T-helper 2 cell treated with Interferon-gamma antibody and Interleukin-4, amounts not matched to agents 5 μg/mL and 100 μg/mL, for 36 hours (primary cell): ENCODE data around the gene MAPKBP1.

Source experiments
- DNase-seq: peaks from one replicate; pipeline ENCODE4 v3.0.0; 2021; ENCODE audit warnings: low spot score
- H3K27ac Mint-ChIP-seq: one replicate; pipeline ENCODE4 v1.8.0; 2021; ENCODE audit warnings: mild to moderate bottlenecking, mixed read lengths
- H3K27me3 Mint-ChIP-seq: one replicate; pipeline ENCODE4 v1.8.0; 2021; ENCODE audit warnings: low read depth, mixed read lengths
- H3K36me3 Mint-ChIP-seq: one replicate; pipeline ENCODE4 v1.8.0; 2021; ENCODE audit warnings: low read depth, mixed read lengths
- H3K4me1 Mint-ChIP-seq: one replicate; pipeline ENCODE4 v1.8.0; 2021; ENCODE audit warnings: low read depth, mixed read lengths
- H3K4me3 Mint-ChIP-seq: one replicate; pipeline ENCODE4 v1.8.0; 2022; ENCODE audit warnings: mild to moderate bottlenecking, moderate library complexity, mixed read lengths
- H3K9me3 Mint-ChIP-seq: one replicate; pipeline ENCODE4 v1.8.0; 2021; ENCODE audit warnings: mixed read lengths

Gene MAPKBP1

DNA sequence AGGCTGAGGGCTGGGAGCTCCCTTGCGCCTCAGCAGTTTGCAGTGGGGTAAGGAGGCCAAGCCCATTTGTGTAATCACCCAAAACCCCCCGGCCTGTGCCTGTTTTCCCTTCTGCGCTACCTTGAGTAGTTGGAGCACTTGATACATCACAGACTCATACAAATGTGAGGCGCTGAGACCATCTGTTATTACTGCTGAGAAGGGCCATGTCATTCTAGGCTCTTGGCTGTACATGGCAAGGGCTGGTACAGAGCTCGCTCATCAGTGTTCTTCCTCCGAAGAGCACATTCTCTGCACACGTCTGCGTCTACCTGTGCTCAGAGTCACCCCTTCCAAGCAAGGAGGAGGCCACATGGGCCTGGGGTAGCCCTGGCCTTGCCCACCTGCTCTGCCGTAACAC is 73.7 kb downstream of the MAPKBP1 start:
- DNase-seq = no peak
- H3K4me3 Mint-ChIP-seq = no peak overlapping the region
- H3K4me1 Mint-ChIP-seq = peaks cover 1% of the 10 kb centered on the region
- peaks cover 5% of the 10 kb centered on the region for H3K36me3 Mint-ChIP-seq
- H3K27me3 Mint-ChIP-seq = no peaks in the 10 kb centered on the region
- H3K9me3 Mint-ChIP-seq = no peaks in the 10 kb centered on the region
- H3K27ac Mint-ChIP-seq = no peak overlapping the region

DNA sequence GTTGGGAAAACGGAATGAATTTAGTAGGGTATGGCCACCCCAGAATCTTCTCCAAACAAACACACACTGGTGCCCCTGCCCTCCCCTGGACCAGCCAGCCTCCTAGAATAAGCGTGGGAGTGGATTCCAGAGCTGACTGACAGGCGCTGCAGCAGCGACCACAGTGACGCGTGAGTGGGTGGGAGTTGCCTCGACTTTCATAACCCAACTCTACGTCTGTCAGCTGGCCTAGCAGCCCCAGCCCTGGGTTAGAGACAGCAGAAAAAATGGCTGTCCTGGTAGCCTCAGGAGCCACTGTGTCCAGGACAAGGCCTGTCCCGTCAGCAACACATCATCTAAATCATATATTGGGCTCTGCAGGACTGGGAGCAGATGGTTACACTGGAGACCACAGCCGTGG is 74.3 kb downstream of the MAPKBP1 start:
- no peaks in the 10 kb centered on the region for H3K27me3 Mint-ChIP-seq
- H3K9me3 Mint-ChIP-seq = no peaks in the 10 kb centered on the region
- H3K4me1 Mint-ChIP-seq = peaks cover 1% of the 10 kb centered on the region
- H3K4me3 Mint-ChIP-seq = no peak overlapping the region
- H3K27ac Mint-ChIP-seq = no peak overlapping the region
- peaks cover 5% of the 10 kb centered on the region for H3K36me3 Mint-ChIP-seq
- peak; percentile 56 for DNase-seq

DNA sequence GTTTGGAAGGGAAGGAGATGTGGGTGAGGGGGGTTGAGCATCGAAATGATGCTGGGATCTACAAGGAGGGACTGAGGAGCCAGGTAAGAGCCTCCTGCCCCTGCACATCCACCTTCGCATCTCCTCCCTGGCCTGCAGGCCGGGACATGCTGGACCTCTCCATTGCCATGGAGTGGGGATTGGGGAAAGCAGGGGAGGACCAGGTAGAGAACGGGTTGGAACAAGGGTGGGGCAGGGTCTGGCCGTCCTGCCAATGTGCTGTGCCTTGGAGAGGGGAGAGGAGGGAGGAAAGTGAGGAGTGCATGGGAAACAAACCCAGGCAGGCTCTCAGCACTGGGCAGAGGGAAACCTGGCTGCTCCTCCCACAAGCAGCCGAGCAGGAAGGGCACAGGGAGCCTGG is 74.9 kb downstream of the MAPKBP1 start:
- no peak for DNase-seq
- Mint-ChIP-seq H3K27ac (no peak overlapping the region), H3K36me3 (peaks cover 5% of the 10 kb centered on the region), H3K4me3 (no peak overlapping the region), H3K27me3 (no peaks in the 10 kb centered on the region), H3K4me1 (peaks cover 1% of the 10 kb centered on the region), H3K9me3 (no peaks in the 10 kb centered on the region)

DNA sequence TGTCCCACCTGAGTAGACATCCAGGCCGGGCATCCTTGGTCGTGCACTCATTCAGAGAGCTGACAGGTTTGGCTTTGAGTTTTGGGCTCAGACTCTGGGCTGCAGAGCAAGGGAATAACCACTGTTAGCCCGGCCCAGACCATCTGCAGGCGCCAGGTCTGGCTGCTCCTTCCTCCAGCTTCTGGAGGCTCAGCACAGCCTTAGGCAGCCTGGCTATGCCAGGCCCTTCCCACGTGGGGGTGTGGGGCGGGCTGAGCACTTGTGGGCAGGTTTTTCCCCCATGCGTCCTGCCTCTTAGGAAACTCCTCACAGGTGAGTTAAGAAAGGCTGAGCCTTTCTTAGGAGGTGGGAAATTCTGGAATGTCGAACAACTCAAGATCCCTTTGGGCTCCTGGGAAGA is 75.6 kb downstream of the MAPKBP1 start:
- H3K36me3 Mint-ChIP-seq = peaks cover 5% of the 10 kb centered on the region
- no peaks in the 10 kb centered on the region for H3K9me3 Mint-ChIP-seq
- DNase-seq = no peak
- H3K4me1 Mint-ChIP-seq = peaks cover 1% of the 10 kb centered on the region
- no peak overlapping the region for H3K27ac Mint-ChIP-seq
- no peak overlapping the region for H3K4me3 Mint-ChIP-seq
- no peaks in the 10 kb centered on the region for H3K27me3 Mint-ChIP-seq

DNA sequence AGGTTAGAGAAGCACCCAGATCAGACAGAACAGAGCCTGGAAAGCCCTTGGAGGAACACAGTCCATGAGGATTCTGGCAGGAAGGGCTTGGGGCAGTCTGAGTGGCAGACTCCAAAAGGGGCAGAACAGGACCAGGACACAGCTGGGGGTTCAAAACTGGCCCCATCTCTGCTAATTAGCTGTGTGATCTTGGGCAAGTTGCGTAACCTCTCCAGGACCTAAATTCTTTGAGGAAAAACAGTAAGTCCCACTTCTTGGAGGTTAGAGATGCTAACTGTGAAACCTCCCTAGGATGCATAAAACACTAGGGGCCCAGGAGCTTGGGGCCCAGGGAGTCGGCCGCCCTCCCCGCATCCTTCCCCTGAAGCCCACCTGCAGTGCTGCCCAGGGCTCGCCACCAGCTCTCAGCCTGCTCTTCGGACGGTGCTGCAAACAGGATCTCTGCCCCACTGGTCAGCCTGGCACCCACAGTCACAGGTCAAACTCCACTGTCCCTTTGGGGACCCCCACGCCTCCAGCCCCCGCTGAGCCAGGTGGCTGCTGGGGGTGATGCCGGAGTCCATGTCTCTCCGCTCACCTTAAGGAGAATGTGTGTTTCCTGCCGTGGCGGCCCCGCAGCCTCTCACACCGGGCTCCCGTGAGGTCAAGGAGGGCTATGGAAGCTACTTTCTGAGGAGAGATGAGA is 76.3 kb downstream of the MAPKBP1 start:
- peaks cover 5% of the 10 kb centered on the region for H3K36me3 Mint-ChIP-seq
- H3K4me1 Mint-ChIP-seq = peaks cover 1% of the 10 kb centered on the region
- DNase-seq = no peak
- H3K4me3 Mint-ChIP-seq = no peak overlapping the region
- H3K27me3 Mint-ChIP-seq = no peaks in the 10 kb centered on the region
- no peak overlapping the region for H3K27ac Mint-ChIP-seq
- no peaks in the 10 kb centered on the region for H3K9me3 Mint-ChIP-seq

DNA sequence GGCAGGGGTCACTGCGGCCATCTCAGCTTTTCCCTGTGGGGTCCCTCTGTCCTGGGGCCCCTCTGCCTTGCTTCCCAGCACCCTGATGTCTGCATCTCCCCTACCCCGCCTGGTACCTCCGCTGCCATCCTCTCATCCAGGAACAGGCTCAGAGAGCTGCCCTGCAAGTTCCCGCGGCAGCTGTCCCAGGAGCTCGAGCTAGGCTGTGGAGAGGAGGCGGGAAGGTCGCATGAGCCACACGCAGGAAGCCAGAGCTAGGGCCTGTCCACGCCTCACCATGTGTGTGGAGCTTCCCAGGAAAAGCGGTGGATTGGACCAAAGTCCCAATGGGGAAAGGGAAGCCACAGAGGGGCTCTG is 76.9 kb downstream of the MAPKBP1 start:
- Mint-ChIP-seq H3K9me3 (no peaks in the 10 kb centered on the region), H3K27me3 (no peaks in the 10 kb centered on the region), H3K4me1 (peaks cover 1% of the 10 kb centered on the region), H3K27ac (no peak overlapping the region), H3K36me3 (peaks cover 4% of the 10 kb centered on the region), H3K4me3 (no peak overlapping the region)
- DNase-seq = no peak

DNA sequence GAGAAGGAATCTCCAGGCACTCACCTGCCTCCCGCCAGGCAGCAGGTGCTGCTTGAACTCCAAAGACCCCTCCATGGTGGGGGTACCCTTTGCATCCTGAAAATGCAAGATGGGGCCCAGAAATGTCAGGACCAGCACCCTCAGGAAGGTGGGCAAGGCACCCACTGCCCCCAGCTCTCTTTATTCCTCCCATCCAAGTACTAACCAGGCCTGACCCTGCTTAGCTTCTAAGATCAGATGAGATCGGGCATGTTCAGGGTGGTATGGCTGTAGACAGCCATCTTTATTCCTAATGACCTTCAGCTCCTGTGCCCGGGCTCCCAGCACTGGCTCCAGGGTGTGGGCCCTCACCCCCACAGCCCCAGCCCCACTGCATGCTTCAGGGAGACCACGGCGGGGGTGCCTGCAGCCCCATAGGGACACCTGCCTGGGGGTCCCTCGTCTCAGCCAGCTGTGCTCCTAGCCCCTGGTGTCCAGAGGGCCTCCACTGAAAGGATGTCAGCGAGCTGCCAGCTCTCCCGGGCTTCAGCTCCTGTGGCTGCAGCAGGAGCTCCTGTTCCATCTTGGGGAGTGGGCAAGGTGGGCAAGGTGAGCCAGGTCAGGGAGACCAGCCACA is 77.6 kb downstream of the MAPKBP1 start:
- Mint-ChIP-seq H3K27ac (no peak overlapping the region), H3K4me1 (peaks cover 1% of the 10 kb centered on the region), H3K27me3 (no peaks in the 10 kb centered on the region)

DNA sequence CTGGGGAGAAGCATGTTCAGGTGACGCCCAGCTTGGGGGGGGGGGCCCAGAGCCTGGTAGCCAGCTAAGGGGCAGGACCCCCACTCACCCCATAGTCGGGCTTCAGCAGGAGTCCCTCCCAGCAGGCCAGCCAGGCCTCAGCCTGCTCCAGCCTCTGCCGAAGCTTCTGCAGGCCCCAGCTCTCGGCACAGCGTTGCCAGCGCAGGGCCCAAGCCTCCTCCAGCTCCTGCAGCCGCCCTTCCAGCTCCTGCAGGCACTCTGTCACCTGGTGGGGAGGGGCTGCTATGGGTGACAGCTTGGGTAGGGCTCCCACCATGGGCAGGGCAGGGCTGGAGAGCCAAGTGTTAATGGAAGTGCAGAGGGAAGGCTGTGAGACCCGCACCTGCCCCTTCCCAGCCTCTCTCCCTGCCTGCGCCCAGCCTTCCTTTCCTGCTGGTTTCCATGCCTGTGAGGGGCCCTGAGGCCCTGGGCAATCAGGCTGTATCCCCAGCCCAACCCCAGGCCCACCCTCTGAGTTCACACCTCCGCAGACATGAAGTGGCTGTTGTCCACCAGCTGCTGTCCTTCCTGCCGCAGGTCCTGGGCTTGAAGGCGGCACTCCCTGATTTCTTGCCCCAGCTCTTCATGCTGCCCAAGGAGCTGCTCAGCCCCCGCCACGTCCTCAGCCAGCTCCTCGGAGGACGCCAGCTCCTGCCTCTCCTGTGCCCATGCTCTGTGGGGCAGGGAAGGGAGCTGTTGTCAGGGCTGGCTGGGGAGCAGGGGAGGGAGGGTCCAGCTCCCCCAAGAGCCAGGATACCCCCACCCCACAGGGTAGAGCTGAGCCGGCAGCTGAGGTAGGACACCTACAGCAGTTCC is 78.7 kb downstream of the MAPKBP1 start:
- H3K27ac Mint-ChIP-seq = no peak overlapping the region
- no peaks in the 10 kb centered on the region for H3K9me3 Mint-ChIP-seq
- no peak for DNase-seq
- H3K4me1 Mint-ChIP-seq = peaks cover 1% of the 10 kb centered on the region
- no peak overlapping the region for H3K4me3 Mint-ChIP-seq
- H3K27me3 Mint-ChIP-seq = no peaks in the 10 kb centered on the region
- H3K36me3 Mint-ChIP-seq = peaks cover 2% of the 10 kb centered on the region

More for the DNA sequence above, 77.6 kb downstream of the MAPKBP1 start:
- peaks cover 4% of the 10 kb centered on the region for H3K36me3 Mint-ChIP-seq
- no peak for DNase-seq
- no peak overlapping the region for H3K4me3 Mint-ChIP-seq
- H3K9me3 Mint-ChIP-seq = no peaks in the 10 kb centered on the region

DNA sequence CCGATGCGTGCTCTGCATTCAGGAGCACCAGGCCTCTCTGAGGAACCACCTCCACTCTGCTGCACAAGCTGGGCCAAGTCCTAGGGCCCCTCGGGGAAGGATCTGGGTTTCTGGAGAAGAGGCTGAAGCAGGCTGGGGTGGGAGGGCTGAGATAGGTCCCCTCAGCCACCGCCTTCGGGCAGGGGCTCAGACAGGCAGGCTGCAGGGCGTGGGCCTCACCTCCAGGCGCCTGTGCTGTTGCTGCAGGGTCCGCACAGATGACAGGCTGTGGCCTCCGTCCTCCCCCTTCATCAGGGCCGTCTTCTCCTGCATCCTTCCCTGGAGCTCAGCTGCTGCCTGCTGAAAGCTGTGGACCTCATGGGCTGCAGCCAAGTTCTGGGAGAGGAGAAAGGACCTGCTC is 79.5 kb downstream of the MAPKBP1 start:
- no peaks in the 10 kb centered on the region for H3K4me1 Mint-ChIP-seq
- H3K4me3 Mint-ChIP-seq = no peak overlapping the region
- no peak for DNase-seq
- no peaks in the 10 kb centered on the region for H3K9me3 Mint-ChIP-seq
- no peaks in the 10 kb centered on the region for H3K27me3 Mint-ChIP-seq
- no peaks in the 10 kb centered on the region for H3K36me3 Mint-ChIP-seq
- no peak overlapping the region for H3K27ac Mint-ChIP-seq

DNA sequence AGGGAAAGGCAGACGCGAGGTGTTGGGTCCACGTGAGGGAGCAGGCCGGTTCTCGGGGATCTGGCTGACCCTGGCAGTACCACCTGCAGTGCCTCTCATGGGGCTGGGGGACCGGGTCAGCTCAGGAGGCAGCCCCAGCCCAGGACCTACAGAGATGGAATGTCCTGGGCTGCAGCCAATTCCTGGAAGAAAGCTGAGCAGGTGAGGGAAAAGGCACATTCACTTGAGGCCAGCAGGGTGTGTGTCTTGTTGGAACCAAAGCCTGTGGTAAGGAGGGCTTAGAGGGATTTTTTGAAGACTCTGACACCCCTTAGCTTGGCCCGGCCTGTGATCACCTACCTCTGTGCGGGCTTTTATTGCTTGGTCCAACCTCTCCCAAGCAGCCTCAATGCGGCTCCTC is 80.2 kb downstream of the MAPKBP1 start:
- DNase-seq = no peak
- Mint-ChIP-seq H3K4me3 (no peak overlapping the region), H3K36me3 (no peaks in the 10 kb centered on the region), H3K27ac (no peak overlapping the region), H3K9me3 (no peaks in the 10 kb centered on the region), H3K27me3 (no peaks in the 10 kb centered on the region), H3K4me1 (no peaks in the 10 kb centered on the region)

DNA sequence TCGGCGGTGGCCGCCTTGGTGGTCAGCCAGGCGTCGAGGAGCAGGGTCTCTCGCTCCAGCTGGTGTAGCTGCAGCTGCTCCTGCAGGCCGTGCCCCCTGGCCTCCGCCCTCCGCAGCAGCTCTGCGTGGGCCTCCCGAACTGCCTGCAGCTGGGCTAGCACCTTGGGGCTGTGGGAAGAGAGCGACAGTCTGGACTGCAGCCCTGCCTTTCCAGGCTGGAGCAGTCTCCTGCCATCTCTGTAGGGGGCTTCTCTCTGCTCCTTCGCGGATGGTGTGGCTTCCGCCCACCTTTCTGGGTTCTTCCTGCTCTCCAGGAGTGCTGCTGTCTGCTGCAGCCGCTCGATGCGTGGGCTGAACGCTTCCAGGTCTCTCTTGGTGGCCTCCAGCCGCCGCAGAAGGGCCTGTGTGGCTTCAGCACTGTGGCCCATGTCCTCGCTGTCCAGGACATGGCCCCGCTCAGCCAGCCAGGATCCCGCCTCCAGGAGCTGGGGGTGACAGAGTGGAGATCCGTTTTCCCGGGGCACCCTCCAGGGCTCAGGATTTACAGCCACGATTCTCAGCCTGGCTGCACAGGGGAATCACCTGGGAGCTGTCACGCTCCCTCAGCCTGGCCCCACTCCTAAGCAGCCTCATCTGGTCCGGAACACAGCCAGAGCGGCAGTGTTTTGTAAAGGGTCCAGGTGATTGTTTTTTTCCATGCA is 81.1 kb downstream of the MAPKBP1 start:
- peaks cover 5% of the 10 kb centered on the region for H3K4me1 Mint-ChIP-seq
- H3K4me3 Mint-ChIP-seq = no peak overlapping the region
- no peaks in the 10 kb centered on the region for H3K36me3 Mint-ChIP-seq
- DNase-seq = no peak
- no peak overlapping the region for H3K27ac Mint-ChIP-seq
- H3K27me3 Mint-ChIP-seq = no peaks in the 10 kb centered on the region
- no peaks in the 10 kb centered on the region for H3K9me3 Mint-ChIP-seq

DNA sequence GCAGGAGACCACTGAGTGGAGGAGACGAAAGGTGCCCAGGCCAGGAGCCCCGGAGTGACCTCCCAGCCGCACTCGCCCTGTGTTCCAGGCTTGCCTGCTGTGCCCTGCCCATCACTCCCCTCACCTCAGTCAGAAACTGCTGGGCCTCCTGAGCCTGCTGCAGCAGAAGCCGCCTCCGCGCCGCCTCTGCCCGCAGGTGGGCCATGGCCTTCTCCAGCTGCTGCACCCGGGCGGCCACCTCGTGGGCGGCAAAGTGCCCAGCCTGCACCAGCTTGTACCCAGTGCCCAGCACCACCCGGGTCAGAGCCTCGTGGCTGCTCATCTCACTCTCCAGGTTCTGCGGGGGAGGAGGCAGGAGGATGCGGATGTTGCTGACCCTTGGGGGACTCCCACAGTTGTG is 82.0 kb downstream of the MAPKBP1 start:
- no peaks in the 10 kb centered on the region for H3K27me3 Mint-ChIP-seq
- H3K36me3 Mint-ChIP-seq = no peaks in the 10 kb centered on the region
- no peak overlapping the region for H3K27ac Mint-ChIP-seq
- peaks cover 5% of the 10 kb centered on the region for H3K4me1 Mint-ChIP-seq
- no peak for DNase-seq
- no peaks in the 10 kb centered on the region for H3K9me3 Mint-ChIP-seq
- H3K4me3 Mint-ChIP-seq = no peak overlapping the region

DNA sequence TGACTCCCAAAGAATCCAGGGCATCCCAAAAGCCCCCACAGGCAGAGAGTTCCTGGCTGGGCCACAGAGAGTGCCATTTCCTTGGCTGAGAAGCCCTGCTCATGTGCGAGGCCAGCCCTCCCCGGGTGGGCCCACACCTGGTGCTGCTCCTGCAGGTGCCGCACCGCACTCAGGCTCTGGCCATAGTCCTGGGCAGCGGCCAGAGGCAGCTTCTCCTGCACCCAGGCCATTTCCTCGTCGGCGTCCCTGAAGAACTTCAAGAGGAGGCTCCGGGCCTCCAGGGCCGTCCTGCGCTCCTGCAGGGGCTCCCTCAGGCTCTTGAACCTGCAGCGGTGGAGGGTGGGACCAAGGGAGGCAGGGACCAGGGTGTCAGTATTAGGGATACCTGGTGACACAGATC is 82.4 kb downstream of the MAPKBP1 start:
- Mint-ChIP-seq H3K27me3 (no peaks in the 10 kb centered on the region), H3K4me3 (no peak overlapping the region), H3K4me1 (peaks cover 5% of the 10 kb centered on the region), H3K36me3 (no peaks in the 10 kb centered on the region), H3K9me3 (no peaks in the 10 kb centered on the region), H3K27ac (no peak overlapping the region)
- DNase-seq = no peak

DNA sequence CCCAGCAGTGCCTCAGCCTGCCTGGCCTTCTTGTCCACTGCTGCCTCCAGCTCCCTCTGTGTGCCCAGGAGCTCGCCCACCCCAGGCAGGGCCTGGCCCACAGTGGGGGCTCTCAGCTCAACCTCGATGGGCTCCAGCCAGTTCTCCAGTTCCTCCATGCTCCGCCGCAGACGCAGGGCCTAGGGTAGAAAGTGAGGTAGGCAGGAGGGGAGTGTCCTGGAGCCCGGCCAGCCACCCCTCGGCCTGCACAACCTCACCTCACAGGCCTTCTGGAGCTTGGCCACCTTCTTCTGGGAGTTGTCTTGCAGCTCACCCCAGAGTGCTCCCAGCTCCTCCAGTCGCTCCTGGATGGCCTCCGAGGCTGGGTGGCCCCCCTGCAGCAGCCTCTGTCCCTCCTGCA is 83.0 kb downstream of the MAPKBP1 start:
- no peaks in the 10 kb centered on the region for H3K9me3 Mint-ChIP-seq
- H3K27ac Mint-ChIP-seq = no peak overlapping the region
- H3K36me3 Mint-ChIP-seq = no peaks in the 10 kb centered on the region
- no peak for DNase-seq
- H3K4me3 Mint-ChIP-seq = no peak overlapping the region
- no peaks in the 10 kb centered on the region for H3K27me3 Mint-ChIP-seq
- peaks cover 5% of the 10 kb centered on the region for H3K4me1 Mint-ChIP-seq
